ENCODE measurements around the gene PALM.

PALM gene

DNA sequence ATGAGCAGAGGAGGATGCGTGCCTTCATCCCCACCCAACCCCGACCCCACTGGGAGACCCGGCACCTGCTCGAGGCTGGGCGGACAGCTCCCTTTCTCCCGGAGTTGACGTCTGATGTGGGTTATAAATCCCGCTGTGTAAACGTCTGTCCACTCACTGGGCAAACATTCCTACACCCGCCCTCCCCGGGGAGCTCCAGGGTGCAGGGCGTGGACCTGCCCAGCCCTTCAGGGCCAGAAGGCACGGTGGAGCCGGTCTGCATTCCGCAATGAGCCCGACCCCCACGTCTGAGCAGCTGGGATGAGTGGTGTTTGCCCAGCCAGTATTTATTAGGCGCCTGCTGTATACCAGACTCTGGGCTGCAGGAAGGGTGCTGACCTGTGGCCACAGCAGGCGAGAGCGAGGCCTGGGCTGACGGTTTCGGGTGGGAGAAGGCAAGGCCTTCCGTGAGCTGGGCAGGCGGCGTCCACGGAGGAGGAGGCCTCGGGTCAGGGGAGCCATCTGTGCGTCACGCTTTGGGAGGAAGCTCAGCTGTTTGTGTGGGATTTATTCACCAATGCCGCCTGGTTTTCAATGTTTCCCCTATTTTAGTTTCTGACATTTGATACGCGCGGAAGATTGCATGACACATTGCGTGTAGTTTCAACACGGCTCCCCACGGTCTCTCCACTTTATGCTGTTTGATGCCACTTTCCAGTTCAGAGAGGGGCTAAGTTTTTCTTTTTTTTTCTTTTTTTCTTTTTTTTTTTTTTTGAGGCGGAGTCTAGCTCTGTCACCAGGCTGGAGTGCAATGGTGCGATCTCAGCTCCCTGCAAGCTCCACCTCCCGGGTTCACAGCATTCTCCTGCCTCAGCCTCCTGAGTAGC, 44.1 kb downstream of the PALM start:
- peak; percentile 76 for DNase-seq

DNA sequence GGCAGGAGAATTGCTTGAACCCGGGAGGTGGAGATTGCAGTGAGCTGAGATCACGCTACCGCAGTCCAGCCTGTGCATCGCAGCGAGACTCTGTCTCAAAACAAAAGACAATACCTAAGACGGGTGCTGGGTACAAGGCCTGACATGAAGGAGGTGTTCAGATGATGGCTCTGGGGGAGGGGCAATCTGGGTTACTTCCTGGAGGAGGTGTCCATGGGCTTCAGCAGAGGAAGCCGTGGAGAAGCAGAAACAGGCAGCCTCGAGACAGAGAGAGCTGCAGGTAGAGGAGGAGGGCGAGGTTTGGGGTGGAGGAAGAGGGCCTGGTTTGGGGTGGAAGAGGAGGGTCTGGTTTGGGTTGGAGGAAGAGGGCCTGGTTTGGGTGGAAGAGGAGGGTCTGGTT, 45.8 kb downstream of the PALM start:
- no peak for DNase-seq

DNA sequence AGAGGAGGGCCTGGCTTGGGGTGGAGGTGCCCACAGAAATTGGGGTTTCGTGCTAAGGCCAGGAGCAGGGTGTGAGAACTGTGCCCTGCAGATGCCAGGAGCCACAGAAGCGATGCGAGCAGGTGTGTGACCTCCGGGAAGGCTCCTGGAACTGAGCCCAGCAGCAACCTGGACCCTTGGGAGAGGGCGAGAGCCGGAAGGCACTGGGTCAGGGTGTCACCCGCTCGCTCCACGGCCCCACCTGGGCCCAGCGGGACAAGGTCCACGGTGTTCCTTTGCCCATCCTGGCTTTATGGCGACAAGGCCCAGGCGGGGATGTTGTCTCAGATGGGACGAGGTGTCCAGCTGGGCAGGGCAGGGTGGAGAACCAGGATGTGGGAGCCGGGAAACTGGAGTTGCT, 46.3 kb downstream of the PALM start:
- no peak for DNase-seq

DNA sequence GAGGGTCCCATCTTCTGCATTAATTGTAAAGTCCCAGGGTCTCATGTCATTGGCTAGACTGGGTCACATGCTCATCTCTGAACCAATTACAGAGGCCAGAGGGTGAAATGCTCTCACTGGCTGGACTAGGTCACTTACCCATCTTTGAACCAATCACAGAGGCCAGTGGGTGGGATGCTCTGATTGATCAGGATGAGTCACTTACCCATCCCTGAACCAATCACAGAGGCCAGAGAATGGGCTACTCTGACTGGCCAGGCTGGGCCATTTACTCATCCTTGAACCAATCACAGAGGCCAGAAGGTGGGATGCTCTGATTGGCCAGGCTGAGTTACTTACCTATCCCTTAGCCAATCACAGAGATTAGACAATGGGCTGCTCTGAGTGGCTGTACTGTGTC, 47.5 kb downstream of the PALM start:
- DNase-seq, result peak; percentile 28

DNA sequence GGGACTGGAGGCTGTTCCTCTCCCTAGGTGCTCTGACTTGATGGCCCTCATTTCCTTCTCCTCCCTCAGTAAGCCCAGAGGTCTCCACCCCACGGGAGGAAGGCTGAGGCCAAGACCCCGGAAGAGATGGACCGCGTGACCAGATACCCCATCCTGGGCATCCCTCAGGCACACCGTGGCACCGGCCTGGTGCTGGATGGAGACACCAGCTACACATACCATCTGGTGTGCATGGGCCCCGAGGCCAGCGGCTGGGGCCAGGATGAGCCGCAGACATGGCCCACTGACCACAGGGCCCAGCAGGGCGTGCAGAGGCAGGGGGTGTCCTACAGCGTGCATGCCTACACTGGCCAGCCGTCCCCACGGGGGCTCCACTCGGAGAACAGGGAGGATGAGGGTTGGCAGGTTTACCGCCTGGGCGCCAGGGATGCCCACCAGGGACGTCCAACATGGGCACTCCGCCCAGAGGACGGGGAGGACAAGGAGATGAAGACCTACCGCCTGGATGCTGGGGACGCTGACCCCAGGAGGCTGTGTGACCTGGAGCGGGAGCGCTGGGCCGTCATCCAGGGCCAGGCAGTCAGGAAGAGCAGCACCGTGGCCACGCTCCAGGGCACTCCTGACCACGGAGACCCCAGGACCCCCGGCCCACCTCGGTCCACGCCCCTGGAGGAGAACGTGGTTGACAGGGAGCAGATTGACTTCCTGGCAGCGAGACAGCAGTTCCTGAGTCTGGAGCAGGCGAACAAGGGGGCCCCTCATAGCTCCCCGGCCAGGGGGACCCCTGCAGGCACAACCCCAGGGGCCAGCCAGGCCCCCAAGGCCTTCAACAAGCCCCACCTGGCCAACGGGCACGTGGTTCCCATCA, 48.3 kb downstream of the PALM start:
- DNase-seq, result no peak

DNA sequence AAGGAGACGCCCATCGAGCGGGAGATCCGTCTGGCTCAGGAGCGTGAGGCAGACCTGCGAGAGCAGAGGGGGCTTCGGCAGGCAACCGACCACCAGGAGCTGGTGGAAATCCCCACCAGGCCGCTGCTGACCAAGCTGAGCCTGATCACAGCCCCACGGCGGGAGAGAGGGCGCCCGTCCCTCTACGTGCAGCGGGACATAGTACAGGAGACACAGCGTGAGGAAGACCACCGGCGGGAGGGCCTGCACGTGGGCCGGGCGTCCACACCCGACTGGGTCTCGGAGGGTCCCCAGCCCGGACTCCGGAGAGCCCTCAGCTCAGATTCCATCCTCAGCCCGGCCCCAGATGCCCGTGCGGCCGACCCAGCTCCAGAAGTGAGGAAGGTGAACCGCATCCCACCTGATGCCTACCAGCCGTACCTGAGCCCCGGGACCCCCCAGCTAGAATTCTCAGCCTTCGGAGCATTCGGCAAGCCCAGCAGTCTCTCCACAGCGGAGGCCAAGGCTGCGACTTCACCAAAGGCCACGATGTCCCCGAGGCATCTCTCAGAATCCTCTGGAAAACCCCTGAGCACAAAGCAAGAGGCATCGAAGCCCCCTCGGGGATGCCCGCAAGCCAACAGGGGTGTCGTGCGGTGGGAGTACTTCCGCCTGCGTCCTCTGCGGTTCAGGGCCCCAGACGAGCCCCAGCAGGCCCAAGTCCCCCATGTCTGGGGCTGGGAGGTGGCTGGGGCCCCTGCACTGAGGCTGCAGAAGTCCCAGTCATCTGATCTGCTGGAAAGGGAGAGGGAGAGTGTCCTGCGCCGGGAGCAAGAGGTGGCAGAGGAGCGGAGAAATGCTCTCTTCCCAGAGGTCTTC, 49.3 kb downstream of the PALM start:
- no peak for DNase-seq

DNA sequence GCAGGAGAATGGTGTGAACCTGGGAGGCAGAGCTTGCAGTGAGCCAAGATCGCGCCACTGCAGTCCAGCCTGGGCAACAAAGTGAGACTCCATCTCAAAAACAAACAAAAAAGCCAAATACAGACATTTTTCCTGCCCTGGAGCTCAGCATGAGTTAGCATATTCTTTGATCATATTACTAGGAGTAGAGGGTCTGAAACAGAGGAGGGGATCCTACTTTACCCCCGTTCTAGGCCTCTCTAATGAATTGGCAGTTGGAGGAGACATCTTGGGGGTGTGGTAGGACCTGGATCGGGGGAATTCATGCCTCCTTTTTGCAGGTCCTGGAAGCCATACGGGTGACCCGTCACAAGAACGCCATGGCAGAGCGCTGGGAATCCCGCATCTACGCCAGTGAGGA, 54.4 kb downstream of the PALM start:
- no peak for DNase-seq

DNA sequence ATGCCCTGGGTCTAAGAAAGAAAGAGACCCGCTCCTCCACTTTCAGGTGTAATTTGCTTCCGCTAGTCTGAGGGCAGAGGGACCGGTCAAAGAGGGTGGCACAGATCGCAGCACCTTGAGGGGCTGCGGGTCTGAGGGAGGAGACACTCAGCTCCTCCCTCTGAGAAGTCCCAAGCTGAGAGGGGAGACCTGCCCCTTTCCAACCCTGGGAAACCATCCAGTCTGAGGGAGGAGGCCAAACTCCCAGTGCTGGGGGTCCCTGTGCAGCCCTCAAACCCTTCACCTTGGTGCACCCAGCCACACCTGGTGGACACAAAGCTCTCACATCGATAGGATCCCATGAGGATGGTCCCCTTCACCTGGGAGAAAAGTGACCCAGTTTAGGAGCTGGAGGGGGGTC, 55.1 kb downstream of the PALM start:
- DNase-seq, result no peak

DNA sequence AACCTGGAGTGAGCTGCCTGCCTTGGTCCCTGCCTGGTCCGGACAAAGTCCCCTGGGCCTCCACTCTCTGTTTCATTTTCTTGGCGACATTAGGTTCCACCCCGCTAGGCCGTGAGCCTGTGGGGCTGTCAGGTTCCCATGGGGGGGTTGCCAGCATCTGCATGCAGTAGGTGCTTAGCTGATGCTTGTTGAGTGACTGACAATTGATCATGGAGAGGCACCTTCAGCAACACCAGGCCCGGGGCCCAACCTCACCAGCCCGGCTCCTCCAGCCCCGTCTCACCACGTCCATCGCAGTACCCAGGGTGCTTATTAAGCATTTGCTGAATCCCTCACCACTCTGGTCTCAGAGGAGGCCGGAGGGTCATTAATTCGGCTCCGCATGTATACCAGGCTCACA, 55.6 kb downstream of the PALM start:
- DNase-seq, result no peak

DNA sequence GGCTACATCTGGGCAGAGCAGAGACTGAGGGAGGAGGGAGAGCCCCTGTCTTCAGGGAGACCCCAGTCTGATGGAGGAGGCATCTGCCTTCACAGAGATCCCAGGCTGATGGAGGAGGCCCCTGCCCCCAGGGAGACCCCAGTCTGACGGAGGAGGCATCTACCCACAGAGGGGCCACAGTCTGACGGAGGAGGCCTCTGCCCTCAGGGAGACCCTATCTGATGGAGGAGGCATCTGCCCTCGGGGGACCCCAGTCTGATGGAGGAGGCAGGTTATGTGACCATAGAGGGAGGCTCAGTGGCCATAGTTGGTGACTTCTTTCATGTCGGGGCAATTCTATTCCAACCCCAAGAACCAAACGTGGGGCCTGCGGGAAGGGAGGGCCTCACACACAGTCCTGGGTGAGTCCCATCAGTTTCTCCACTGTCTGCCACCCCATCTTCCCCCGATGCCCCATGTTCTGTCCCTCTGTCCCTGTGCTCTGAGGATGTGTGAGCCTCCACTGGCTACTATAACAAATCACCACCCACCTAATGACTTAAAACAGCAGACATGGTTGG, 56.5 kb downstream of the PALM start:
- DNase-seq, result no peak

DNA sequence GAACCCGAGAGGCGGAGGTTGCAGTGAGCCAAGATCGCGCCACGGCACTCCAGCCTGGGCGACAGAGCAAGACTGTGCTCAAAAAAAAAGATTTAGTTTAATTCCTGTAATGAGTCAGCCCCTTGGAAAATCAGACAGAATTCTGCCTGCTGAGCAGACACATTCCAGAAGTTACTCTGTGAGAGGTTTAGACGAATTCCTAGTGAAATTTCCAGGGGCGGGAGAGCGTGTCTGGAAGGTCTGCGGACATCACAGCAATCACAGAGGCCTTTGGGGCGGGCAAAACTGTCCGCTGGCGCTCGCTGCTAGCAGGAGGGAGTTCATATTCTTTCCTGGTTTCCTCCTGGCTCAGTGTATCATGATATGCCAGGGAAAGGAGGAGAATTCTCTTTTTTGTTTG, 59.7 kb downstream of the PALM start:
- peak; percentile 92 for DNase-seq

DNA sequence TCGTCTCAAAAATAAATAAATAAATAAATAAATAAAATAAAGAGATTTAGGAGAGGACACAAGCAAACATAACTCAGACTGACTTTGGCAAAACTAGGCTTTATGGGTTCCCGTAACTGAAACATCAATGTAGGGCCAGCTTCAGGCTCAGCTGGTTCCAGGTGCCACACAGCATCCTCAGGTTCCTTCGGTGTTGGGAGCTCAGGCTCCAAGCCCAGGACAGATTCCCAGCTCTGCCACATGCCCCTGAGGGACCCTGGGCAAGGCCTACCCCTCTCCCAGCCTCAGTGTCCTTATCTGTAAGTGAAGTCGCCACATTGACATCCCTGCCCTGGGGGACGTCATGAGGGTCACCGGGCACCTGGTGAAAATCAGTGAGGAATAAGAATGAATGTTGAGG, 60.9 kb downstream of the PALM start:
- DNase-seq, result no peak

DNA sequence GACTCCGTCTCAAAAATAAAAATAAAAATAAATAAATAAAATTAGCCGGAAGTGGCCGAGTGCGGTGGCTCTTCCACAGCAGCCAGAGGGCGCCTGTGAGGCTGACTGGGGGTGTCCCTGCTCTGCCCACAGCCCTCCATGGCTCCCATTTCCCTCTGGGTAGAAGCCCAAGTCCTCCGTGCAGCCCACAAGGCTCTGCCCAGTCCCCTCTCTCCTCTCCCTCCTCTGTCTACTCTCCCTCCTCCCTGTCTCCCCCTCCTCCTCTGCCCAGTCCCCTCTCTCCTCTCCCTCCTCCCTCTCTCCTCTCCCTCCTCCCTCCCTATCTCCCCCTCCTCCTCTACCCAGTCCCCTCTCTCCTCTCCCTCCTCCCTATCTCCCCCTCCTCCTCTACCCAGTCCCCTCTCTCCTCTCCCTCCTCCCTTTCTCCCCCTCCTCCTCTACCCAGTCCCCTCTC, 62.6 kb downstream of the PALM start:
- peak; percentile 43 for DNase-seq

DNA sequence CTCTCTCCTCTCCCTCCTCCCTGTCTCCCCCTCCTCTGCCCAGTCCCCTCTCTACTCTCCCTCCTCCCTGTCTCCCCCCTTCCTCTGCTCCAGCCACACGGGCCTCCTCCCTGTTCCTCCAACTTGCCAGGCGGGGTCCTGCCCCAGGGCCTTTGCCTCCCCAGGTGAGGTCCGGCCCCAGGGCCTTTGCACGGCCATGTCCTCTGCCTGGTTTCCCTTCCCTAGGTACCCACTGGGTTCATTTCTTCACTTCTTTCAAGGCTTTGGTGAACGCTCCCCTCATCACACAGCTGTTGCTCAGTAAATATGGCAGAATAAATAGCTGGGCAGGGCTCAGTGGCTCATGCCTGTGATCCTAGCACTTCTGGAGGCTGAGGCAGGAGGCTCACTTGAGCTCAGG, 63.3 kb downstream of the PALM start:
- no peak for DNase-seq

DNA sequence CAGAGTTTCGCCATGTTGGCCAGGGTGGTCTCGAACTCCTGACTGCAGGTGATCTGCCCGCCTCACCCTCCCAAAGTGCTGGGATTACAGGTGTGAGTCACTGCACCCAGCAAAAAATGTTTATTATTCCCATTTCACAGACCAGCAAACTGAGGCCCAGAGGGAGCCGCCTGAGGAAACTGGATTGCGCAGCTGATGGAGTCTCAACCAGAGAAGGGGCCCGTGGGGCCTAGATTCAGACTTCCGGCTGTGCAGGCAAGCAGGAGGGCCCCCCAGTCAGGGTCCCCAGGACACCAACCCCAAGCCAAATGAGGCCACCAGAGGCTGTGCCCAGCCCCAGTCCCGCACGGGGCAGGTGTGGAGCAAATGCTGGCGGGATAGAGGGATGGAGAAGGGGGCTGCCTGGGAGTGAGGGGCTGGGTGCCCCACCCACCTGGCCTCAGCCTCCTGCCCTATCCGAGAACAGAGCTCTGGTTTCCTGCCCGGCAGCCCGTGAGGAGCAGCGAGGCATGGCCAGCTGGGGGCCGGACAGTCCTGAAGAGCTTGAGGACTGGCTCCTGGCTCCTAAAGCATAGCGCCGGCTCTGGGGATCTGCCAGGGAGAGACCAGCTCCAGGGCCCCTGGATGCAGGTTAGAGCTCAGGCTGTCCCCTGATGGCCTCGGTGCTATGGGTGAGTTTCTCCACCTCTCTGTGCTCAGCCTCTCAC, 64.1 kb downstream of the PALM start:
- DNase-seq, result no peak

DNA sequence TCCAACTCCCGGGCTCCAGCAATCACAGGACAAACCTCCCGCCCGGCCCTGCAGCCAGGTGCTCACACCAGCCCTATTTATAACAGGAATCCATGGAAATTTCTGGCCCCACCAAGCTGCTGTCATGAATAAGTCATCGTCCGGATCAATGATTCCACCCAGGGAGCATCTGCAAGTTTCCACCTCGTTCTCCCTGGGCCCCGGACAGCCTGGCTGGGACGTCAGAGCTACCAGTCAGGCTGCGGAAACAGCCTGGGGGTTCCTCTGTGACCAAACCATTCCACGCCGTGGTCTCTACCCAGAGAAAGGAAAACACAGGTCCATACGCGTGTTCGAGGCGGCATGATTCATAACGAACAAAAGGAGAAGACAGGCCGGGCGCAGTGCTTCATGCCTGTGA, 67.8 kb downstream of the PALM start:
- DNase-seq, result no peak

DNA sequence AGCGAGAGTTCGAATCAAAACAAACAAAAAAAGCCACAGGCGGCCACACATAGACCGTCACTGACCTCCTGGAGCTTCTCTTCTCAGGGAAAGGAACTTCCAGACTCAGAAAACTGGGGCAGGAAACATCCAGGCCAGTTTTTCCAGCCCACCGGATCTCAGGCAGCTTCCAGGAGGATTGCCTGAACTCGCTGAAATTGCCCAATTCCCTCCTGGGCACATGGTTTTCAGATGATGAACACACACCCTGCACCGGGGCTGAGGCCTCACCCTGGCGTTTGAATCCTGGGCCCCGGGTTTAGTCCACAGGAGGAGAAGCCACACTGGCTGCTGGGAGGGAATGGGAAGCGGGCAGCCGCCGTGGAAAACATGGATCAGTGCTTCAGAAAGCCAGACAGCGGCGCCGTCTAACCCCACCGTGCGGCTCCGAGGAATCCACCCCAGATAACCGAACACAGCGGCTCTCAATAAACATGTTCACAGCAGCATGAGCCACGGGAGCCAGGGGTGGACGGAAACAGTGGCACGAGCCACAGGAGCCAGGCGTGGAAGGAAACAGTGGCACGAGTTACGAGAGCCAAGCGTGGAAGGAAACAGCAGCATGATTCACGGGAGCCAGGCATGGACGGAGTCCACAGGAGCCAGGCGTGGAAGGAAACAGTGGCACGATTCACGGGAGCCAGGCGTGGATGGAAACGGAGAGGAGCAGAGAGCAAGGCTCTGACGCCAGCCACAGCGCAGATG, 70.3 kb downstream of the PALM start:
- peak; percentile 92 for DNase-seq

DNA sequence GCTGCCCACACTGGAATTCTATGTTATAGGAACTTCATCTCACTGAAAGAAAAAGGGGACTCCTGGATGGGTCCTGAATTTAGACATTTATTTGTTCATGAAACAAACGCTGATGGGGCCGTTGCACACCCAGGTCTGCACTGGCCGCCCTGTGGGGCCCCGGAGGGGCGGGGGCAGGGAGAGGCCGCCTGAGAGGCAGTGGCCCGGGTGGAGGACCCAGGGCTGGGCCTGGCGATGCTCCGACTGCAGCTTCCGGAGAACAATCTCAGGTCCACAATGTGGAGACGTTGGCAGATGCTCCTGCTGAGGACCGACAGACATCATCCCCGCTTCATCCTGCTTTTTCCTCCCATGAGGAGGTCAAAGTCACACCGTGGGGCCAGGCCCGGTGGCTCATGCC, 72.2 kb downstream of the PALM start:
- no peak for DNase-seq

DNA sequence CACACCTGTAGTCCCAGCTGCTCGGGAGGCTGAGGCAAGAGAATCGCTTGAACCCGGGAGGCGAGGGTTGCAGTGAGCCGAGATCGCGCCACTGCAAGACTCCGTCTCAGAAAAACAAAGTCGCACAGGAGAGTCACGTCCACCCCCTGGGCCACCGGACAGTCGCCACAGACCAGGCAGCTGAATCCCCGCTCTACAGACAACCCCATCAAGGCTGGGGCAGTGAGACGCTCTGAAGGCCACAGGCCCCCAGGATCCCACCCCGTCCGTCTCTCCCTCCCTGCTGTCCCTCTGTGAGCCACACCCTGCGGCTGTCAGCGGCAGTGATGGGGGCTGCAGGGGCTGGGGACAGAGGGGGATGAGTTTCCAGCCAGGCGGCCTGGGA, 73.1 kb downstream of the PALM start:
- DNase-seq, result no peak

DNA sequence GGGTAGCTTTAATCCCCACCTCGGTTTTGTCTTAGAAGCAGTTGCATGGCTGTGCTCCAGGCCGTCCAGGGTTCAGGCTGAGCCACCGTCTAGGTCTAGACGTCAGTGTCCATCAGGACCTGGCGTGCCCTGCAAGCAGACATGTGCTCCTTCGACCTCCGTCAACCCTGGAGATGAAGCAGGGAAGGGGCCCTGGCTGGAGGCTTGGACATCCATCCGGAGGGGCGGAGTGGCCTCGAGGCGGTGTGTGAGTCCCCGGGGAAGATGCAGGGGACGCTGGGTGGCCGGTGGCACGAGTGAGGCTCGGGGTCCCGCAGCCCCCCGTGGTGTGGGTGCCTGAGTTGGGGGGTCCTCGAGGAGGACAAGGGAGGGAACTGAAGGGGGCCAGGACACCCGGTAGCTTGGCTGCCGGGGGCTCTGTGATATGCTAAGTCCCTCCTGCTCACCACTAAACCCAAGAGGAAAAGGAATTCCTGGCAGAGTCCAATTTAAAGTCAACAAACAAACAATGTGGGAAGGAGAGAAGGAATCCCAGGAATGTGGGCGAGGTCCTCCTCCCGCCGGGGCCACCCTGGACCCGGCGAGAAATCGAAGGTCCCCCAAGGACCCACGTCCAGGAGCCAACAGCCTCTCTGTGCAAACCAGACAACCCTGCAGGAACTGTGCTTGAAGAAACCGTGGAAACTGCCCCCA, 73.6 kb downstream of the PALM start:
- peak; percentile 67 for DNase-seq
